Stimulated activated CD8-positive, alpha-beta memory T cell treated with anti-CD3 and anti-CD28 coated beads, Interleukin-4, amount 100 ng/mL, for 48 hours (primary cell): Measurements from ENCODE around the gene DAPK1.

Experiments used
- DNase-seq: peaks from one replicate; pipeline ENCODE4 v3.0.0-alpha.2; 2020

Gene DAPK1

DNA sequence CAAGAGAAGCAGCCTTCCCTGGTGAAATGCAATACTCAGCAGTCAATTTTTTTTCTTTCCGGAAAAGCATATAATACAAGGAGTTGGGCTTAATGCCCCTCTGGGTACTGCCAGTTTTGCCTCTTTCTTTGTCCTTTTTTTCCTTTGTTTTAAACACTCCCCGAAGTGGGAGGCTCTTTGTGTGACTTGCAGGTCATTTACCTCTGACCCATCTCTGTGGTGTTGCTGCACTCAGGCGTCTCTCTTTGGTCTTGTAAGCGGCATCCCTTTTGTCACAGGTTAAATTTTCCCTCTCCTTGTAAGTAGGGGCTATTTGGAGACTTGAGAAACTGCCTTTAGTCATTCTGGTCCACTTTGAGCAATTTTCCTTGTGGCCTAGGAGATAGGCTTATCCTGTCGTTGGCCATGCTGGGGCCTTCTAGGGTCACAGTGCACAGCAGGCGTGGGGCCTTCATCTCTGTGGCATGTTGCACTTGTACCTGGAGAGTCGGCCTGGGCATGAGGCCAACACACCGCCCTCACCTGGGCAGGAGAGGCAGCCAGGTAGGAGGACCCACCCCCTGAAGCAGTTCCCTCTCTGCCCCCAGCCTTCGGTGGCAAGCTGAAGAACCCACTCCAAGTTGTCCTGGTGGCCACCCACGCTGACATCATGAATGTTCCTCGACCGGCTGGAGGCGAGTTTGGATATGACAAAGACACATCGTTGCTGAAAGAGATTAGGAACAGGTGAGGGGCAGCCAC lies 200.6 kb downstream of the DAPK1 start:
- DNase-seq, result no peak

DNA sequence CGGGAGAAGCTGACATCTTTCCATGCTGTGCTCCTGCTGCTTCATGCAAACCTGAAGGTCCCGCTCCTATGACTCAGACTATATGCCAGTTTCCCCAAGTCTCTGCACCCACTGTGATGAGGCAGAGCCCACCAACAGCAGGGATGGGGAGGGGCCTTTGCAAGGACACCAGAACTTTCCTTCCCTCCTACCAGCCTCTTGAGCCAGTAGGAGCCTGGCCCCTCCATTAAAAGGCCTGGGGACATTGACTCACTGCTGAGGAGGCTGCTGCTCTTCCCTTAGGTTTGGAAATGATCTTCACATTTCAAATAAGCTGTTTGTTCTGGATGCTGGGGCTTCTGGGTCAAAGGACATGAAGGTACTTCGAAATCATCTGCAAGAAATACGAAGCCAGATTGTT lies 202.2 kb downstream of the DAPK1 start:
- no peak for DNase-seq

DNA sequence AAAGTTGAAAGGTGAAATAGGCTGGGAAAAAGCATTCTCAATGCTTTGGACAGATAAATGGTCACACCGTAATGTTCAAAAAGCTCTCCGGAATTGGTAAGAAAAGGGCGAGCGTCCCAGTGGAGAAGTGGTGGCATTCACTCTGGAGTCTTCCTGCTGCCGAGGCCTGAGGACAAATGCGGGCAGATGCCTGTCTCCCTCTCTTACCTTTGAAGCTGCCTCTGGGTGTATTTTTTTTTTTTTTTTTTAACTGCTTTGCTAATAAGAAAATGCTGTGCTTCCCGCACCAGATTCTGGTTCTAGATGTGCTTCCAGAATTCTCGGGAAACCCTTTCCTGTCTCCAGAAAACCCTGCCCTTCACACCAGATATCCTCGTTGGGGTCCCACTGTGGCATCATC lies 203.8 kb downstream of the DAPK1 start:
- no peak for DNase-seq

DNA sequence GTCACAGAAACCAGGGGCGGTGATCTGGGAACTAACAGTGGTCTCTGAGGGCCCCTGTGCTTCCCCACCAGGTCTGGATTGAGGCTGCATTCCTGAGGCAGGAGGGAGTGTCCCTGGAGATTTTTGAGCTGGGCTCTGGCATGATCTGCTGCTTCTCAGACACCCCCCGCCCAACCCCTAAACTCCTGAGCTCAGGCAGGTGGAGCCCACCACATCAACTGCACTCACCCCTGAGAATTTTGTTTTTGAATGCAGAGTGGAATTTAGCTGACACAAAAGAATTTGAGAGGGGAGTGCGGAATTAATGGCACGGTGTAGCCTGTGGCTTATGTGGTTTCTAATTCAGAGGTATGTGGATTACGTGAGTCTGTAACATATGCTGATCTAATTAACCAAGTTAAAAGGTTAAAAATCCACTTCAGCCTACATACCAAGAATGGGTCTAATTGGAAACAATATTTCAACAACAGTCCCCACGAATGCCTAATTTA lies 204.3 kb downstream of the DAPK1 start:
- DNase-seq, result no peak

DNA sequence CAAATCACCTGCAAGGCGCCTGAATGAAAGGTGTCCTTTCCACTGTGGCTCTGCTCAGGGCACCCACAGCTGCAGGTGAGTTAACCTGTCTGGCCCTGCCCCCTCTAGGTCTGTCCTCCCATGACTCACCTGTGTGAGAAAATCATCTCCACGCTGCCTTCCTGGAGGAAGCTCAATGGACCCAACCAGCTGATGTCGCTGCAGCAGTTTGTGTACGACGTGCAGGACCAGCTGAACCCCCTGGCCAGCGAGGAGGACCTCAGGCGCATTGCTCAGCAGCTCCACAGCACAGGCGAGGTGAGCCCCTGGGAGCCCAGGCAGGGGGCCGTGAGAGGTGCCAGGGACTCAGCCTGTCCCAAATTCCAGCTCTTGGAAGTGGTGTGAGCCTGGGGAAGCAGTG lies 205.3 kb downstream of the DAPK1 start:
- DNase-seq, result no peak

DNA sequence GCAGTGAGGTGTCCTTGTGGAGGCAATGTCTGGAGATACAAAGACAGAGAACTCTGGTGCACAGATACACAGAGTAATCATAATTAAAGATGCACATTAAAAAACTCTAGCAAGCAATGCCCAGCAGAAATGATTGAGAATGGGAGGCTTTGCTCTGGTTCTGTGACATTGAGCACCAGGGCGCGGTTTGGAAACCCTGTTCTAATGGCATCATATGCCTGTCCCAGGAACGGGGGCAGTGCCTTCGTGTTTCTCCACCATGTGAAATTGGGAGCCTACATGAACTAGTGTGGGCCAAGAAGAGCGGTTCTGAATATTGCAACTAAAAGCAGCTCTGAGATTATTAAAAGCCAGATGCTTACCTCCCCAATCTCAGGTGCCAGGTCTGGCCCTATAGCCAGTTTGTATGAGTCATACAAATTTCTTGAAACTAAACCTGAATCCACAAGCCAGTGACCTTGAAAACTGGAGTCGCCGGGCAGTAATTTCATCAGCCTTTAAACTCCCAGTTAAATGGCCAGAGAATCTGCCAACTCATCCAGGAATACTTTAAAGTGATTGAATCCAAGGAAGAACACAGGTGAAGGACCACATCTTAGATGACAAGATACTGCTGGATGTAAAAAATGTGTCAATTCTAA lies 206.1 kb downstream of the DAPK1 start:
- DNase-seq, result no peak

DNA sequence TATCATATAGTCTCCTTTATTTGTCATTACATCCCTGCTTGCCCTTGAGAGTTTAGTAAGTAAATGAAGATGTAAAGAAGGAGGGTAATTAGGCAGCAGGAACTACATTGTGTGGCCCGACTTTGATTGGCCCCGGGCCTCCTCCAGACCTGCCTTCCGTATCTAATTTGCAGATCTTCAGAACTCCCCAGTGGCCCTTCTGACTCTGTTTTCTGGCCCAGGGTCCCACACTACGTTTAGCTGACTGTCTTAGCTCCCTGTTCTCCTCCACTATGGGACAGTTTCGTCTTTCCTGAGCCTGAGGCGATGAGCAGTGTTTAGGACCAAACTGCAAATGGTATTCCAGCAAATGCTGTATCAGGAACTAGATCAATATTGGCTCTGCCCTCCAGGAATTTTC lies 206.7 kb downstream of the DAPK1 start:
- no peak for DNase-seq

DNA sequence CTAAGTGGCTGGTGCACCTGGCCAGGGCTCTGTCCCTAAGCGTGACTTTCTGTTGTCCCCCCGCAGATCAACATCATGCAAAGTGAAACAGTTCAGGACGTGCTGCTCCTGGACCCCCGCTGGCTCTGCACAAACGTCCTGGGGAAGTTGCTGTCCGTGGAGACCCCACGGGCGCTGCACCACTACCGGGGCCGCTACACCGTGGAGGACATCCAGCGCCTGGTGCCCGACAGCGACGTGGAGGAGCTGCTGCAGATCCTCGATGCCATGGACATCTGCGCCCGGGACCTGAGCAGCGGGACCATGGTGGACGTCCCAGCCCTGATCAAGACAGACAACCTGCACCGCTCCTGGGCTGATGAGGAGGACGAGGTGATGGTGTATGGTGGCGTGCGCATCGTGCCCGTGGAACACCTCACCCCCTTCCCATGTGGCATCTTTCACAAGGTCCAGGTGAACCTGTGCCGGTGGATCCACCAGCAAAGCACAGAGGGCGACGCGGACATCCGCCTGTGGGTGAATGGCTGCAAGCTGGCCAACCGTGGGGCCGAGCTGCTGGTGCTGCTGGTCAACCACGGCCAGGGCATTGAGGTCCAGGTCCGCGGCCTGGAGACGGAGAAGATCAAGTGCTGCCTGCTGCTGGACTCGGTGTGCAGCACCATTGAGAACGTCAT lies 208.5 kb downstream of the DAPK1 start:
- no peak for DNase-seq

DNA sequence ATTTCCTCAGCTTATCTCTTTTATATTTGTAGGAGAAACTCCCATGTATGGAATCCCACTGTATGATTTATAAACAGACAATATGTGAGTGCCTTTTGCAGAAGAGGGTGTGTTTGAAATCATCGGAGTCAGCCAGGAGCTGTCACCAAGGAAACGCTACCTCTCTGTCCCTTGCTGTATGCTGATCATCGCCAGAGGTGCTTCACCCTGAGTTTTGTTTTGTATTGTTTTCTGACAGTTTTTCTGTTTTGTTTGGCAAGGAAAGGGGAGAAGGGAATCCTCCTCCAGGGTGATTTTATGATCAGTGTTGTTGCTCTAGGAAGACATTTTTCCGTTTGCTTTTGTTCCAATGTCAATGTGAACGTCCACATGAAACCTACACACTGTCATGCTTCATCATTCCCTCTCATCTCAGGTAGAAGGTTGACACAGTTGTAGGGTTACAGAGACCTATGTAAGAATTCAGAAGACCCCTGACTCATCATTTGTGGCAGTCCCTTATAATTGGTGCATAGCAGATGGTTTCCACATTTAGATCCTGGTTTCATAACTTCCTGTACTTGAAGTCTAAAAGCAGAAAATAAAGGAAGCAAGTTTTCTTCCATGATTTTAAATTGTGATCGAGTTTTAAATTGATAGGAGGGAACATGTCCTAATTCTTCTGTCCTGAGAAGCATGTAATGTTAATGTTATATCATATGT lies 210.3 kb downstream of the DAPK1 start:
- no peak for DNase-seq

DNA sequence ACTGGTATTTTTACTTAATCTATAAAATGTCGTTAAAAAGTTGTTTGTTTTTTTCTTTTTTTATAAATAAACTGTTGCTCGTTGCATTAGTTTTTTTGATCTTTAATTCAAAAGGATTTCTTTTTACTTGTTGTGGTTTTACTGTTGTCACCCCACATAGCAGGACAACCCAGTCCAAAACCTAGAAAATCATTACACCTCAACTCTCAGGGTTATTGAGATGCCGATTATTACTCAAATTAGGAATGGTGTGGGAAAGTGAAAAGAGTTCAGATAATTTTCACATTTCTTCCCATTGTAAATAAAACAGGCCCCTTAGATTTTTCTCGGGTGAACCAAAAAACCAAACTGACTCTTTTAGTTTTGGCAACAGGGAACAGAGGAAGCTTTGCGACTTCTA lies 210.9 kb downstream of the DAPK1 start:
- no peak for DNase-seq

DNA sequence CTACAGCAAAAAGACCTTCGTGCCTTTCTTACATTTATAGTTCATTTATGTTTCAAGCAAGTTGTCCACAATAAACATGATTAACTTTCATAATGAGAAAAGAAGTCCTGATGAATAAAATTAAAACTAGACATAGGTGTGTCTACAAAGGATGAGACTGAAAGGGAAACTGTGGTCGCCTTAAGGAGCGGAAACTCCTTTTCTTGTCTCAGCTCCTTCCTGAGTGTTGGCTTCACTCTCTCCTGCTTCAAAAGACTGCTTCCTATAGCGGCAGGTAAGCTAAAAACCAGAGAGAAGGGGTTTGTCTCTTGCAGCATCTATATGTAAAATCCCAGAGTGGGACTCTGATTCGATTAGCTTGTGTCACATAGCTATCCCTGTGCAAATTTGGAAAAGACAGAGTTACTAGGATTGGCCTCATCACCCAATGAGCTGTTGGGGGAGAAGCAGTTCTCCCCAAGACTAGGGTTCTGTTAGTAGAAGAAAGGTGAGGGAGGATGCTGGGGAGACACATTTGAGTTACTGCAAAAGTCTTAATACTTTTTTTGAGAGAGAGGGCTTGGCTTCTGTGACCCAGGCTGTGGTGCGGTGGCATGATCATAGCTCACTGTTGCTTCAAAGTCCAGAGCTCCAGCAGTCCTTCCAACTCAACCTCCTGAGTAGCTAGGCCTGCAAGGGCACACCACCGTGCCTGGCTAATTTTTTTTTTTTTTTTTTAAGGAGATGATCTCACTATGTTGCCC lies 211.5 kb downstream of the DAPK1 start:
- no peak for DNase-seq

DNA sequence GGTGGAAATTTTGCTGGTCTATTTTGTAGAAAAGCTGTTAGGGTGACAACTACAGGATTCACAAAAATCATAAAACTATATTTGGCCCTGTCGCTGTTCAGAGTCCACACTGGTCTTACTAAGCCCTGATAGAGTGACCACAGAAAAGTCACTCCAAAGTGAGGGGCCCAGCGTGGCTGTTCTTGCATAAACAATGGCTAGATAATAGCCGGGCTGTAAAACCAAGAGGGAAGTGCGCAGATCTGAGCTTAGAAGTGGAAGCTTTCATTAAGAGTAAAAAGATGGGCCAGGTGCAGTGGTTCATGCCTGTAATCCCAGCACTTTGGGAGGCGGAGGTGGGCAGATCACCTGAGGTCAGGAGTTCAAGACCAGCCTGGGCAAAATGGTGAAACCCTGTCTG lies 212.8 kb downstream of the DAPK1 start:
- DNase-seq, result no peak

DNA sequence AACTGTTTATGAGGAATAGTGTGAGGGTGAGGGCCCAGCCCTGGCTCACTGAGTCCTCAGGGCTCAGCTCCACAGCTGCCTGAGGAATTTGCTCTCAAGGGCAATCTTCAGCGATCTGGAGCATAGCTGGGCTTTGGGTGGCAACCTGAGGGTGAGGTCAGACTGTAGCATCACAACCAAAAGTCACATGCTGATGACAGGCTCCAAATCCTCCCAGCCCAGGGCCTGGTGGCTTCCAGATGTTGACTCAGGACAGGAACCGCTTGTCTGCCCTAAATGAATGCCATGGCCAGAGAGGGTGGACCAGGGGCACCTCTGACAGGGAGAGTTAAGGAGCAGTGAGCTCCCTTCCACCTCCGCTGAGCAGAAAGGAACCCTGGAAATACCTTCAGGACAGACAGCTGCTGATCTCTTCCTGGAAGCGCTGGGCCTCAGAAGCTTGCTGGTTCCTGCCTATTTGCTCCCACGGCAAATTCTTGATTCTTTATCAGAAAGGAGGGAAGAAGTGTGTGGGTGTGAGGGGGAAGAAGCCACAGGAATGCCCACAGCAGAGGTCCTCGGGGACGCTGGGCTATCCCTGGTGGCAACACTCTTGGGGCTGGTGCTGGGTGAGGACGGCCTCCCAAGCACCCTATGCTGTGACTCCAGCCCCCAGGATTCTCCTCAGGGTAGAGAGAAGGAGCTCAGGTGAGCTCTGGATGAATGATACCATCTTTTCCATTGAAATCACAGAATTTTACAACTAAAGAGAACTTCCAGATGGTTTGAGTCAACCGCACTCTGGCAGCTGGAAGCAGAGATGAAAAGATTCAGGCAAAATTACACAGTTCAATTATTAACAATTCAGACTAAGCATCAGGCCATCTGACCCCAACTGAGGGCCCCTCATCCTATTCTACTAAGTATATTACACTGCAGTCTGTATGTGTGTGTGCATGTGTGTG lies 214.5 kb downstream of the DAPK1 start:
- no peak for DNase-seq

DNA sequence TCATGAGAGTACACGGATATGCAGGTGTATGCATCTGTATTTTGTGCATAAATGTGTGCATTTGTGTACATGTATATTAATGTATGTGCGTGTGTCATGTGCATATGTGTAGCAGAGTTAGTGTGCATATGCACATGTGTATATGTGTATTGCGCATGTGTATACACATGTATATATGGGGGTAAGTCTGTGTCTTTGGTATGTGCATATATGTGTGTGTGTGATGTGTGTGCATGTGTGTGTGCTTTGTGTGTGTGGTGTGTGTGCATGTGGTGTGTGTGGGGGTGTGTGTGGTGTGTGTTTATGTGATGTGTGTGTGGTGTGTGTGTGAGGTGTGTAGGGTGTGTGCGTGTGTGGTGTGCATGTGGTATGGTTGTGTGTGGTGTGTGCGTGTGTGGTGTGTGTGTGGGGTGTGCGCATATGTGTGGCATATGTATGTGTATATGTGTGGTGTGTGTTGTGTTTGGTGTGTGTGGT lies 215.2 kb downstream of the DAPK1 start:
- DNase-seq, result no peak

DNA sequence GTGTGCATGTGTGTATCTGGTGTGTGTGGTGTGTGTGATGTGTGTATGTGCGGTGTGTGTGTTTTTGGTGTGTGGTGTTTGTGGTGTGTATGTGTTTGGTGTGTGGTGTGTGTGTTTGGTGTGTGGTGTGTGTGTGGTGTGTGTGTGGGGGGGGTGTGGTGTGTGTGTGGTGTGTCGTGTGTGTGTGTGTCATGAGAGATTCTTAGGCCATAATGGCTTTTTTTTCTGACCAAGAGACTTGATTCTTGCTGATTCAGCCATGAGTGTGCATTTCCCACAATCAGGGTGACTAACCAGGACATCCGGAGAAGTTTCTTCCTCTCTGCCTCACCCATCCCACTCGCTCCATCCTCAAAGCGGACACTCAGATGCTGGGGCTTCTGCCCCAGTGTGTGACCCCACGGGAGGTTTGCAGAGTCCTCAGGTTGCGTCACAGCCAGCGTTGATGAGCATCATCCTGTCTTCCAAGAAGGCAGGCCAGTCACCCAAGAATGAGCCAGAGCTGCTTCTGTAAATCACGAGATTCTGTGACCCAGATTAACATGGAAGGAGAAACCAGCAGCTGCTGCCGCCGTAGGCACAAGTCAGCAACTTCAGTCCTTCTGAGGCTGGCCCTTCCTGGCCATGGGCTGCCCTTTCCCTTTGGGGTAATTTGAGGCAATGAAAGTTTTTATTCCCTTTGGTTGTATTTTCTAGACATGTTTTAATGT lies 215.8 kb downstream of the DAPK1 start:
- peak; percentile 61 for DNase-seq

DNA sequence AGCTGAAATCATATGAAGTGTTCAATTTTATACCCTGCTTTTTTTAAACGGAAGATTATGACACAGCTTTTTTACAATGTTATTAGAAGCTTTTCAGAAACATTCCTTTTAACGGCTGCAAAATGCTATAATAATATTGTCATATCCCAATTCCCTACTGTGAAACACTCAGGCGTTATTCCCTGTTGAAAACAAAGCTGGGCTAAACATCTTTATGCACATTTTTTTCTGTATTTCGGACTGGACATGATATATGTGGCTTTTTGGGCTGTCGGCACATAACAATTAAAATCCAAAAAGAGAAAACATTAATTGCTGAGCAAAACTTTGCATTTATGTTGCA lies 216.3 kb downstream of the DAPK1 start:
- no peak for DNase-seq

DNA sequence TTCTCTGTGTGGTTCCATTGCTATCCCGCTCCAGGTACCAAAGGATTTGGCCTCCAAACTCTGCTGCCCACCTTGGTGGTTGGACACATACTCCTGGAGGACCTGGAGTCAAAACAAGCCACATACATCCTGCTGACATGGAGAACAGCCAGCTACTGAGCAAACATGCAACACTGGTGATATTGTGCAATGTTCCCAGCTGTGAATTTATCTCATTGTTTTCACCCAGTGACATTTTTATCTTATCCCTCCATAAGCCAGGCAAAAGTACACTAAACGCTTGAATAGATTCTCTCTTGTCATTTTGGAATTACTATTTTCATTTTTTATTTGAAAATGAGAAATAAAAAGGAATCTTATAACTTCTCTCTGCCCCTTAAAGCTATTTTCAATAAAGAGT lies 217.2 kb downstream of the DAPK1 start:
- DNase-seq, result no peak

DNA sequence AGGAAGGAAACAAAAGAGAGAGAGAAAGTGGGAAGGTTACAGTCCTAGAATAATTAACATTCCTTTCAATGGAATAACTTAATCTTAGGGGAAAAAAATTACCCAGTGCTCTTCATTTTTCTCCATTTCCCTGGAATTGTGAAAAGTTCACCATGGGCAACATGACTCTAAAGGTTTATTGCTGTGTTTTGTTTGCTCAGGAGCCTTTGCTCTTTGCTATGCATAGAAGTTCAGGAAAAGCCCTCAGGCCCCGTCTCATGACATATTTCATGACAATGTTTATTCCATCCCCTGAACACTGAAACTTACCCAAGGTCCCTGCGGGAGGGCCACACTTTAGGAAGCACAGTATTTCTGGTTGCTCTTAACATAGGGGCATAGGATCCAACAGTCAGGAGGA lies 218.5 kb downstream of the DAPK1 start:
- no peak for DNase-seq

DNA sequence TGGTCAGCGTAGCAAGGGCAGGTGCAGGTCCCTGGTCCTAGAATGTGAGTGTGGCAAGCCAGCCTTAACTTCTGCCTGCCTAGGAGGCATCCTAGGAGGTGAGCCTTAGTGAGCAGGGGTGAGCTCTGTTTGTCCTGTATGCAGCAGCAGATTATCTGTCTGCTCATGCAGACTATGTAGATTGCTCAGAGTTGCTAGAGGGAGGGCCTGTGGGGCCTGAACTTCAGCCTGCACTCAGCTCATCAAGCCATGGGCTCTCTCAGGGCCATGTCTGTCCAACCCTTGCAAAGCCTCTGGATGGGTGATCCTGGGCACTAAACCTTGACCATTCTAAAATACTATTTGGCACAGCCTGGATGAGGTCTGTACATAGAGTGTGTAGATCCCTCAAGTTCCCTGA lies 219.8 kb downstream of the DAPK1 start:
- DNase-seq, result no peak

DNA sequence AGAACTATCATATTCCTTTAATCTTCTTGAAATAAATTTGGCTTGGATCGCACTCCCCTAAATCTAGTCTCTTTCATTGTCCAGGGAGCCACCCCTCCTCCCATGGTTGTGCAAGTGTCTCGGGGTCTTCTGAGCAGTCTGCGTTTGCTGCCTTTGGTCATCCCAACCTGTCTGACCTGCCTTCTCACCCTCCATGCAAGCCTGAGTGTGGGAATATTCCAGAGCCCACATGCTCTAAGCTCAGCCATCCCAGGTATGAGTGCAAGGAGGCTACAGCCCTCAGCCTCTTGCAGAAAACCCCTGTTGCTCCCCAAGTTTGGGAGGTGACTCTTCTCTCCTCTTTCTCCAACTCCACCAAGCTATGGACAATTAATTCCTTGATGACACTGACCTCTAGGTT lies 220.6 kb downstream of the DAPK1 start:
- DNase-seq, result no peak
